Rectal smooth muscle tissue (tissue), 1 donor: ENCODE results near the gene SRSF7.
"Not testable (repeated sequence)": the region's sequence is repeated elsewhere in the genome, so short reads cannot be mapped to it uniquely, and the experiment has no call there.

Experiments
- H3K27ac ChIP-seq: one replicate; pipeline ENCODE4 v1.7.0; 2013; ENCODE audit warnings: low read depth, low read length, inconsistent platforms
- H3K27me3 ChIP-seq: one replicate; pipeline ENCODE4 v1.7.0; 2013; ENCODE audit warnings: low read length; ENCODE audit not compliant: control insufficient read depth, insufficient read depth
- H3K36me3 ChIP-seq: one replicate; pipeline ENCODE4 v1.7.0; 2013; ENCODE audit warnings: low read length; ENCODE audit not compliant: control insufficient read depth, insufficient read depth
- H3K4me1 ChIP-seq: one replicate; pipeline ENCODE4 v1.7.0; 2013; ENCODE audit warnings: low read length; ENCODE audit not compliant: control insufficient read depth, insufficient read depth
- H3K4me3 ChIP-seq: one replicate; pipeline ENCODE4 v1.7.0; 2013; ENCODE audit warnings: low read length
- H3K9ac ChIP-seq: one replicate; pipeline ENCODE4 v1.7.0; 2013; ENCODE audit warnings: low read length

The SRSF7 gene

GRCh38 chr2:38720613-38721241 lies 30.4 kb downstream of the SRSF7 start:
- no peaks in the 10 kb centered on the region for H3K27me3 ChIP-seq
- no peaks in the 10 kb centered on the region for H3K36me3 ChIP-seq
- peak overlapping the region; percentile 57 for H3K27ac ChIP-seq
- no peak overlapping the region for H3K4me3 ChIP-seq
- H3K9ac ChIP-seq = no peak overlapping the region
- peaks cover 6% of the 10 kb centered on the region for H3K4me1 ChIP-seq

GRCh38 chr2:38719706-38720105 lies 31.5 kb downstream of the SRSF7 start:
- Histone ChIP-seq H3K4me3 (no peak overlapping the region), H3K27me3 (no peaks in the 10 kb centered on the region), H3K36me3 (no peaks in the 10 kb centered on the region), H3K4me1 (peaks cover 6% of the 10 kb centered on the region), H3K9ac (no peak overlapping the region), H3K27ac (no peak overlapping the region)

- Histone ChIP-seq H3K9ac (no peak overlapping the region), H3K4me1 (peaks cover 6% of the 10 kb centered on the region), H3K27ac (no peak overlapping the region), H3K27me3 (no peaks in the 10 kb centered on the region), H3K36me3 (no peaks in the 10 kb centered on the region), H3K4me3 (no peak overlapping the region)
Measured at GRCh38 chr2:38718601-38719000, 32.6 kb downstream of the SRSF7 start.

- Histone ChIP-seq H3K36me3 (peaks cover 3% of the 10 kb centered on the region), H3K4me1 (peaks cover 6% of the 10 kb centered on the region), H3K4me3 (no peak overlapping the region), H3K9ac (no peak overlapping the region), H3K27me3 (no peaks in the 10 kb centered on the region), H3K27ac (no peak overlapping the region)
Measured at GRCh38 chr2:38716185-38716584, 35.0 kb downstream of the SRSF7 start.

- H3K4me1 ChIP-seq, H3K9ac ChIP-seq, H3K4me3 ChIP-seq, H3K36me3 ChIP-seq, H3K27me3 ChIP-seq, H3K27ac ChIP-seq: not testable (repeated sequence)
Measured at GRCh38 chr2:38714941-38715340, 36.2 kb downstream of the SRSF7 start.

- H3K27me3 ChIP-seq = no peaks in the 10 kb centered on the region
- no peaks in the 10 kb centered on the region for H3K4me1 ChIP-seq
- H3K9ac ChIP-seq = no peak overlapping the region
- no peak overlapping the region for H3K4me3 ChIP-seq
- H3K36me3 ChIP-seq = peaks cover 5% of the 10 kb centered on the region
- H3K27ac ChIP-seq = no peak overlapping the region
Measured at GRCh38 chr2:38713338-38713737, 37.8 kb downstream of the SRSF7 start.

GRCh38 chr2:38712871-38713270 lies 38.3 kb downstream of the SRSF7 start:
- Histone ChIP-seq H3K27me3 (no peaks in the 10 kb centered on the region), H3K27ac (no peak overlapping the region), H3K4me3 (no peak overlapping the region), H3K4me1 (no peaks in the 10 kb centered on the region), H3K9ac (no peak overlapping the region), H3K36me3 (peaks cover 5% of the 10 kb centered on the region)

- H3K4me3 ChIP-seq = no peak overlapping the region
- peaks cover 5% of the 10 kb centered on the region for H3K36me3 ChIP-seq
- H3K27me3 ChIP-seq = no peaks in the 10 kb centered on the region
- no peak overlapping the region for H3K9ac ChIP-seq
- no peaks in the 10 kb centered on the region for H3K4me1 ChIP-seq
- no peak overlapping the region for H3K27ac ChIP-seq
Measured at GRCh38 chr2:38712413-38712812, 38.7 kb downstream of the SRSF7 start.

GRCh38 chr2:38711558-38711957 lies 39.6 kb downstream of the SRSF7 start:
- Histone ChIP-seq H3K9ac (no peak overlapping the region), H3K4me1 (no peaks in the 10 kb centered on the region), H3K27me3 (no peaks in the 10 kb centered on the region), H3K27ac (no peak overlapping the region), H3K36me3 (peaks cover 5% of the 10 kb centered on the region), H3K4me3 (no peak overlapping the region)

- Histone ChIP-seq H3K9ac (no peak overlapping the region), H3K27ac (no peak overlapping the region), H3K4me1 (no peaks in the 10 kb centered on the region), H3K27me3 (no peaks in the 10 kb centered on the region), H3K36me3 (peaks cover 7% of the 10 kb centered on the region), H3K4me3 (no peak overlapping the region)
Measured at GRCh38 chr2:38709567-38710194, 41.5 kb downstream of the SRSF7 start.

- H3K9ac ChIP-seq = no peak overlapping the region
- no peaks in the 10 kb centered on the region for H3K4me1 ChIP-seq
- no peak overlapping the region for H3K4me3 ChIP-seq
- no peak overlapping the region for H3K27ac ChIP-seq
- no peaks in the 10 kb centered on the region for H3K27me3 ChIP-seq
- peaks cover 7% of the 10 kb centered on the region for H3K36me3 ChIP-seq
Measured at GRCh38 chr2:38708900-38709566, 42.1 kb downstream of the SRSF7 start.

- not testable (repeated sequence) for H3K36me3 ChIP-seq, H3K4me1 ChIP-seq, H3K27me3 ChIP-seq, H3K27ac ChIP-seq, H3K9ac ChIP-seq, H3K4me3 ChIP-seq
Measured at GRCh38 chr2:38708491-38708890, 42.7 kb downstream of the SRSF7 start.
